Kidney (tissue), 14 donors: ENCODE data around the gene DDX51. TPM values are rescaled to one million over a fixed set of nuclear protein-coding genes. Genes with fewer than 3 reads are reported as not detected.

ENCODE experiments used
- DNase-seq, 5 donors: peaks; one replicate each; pipeline ENCODE4 v3.0.0-alpha.2; 2013 to 2020
- FAIRE-seq: peaks from 2 replicates; lab custom pipeline; 2012; peaks lifted over from hg19 to GRCh38; lab: Jason Lieb, UNC
- H3K27ac ChIP-seq, 2 donors: one replicate each; pipeline ENCODE4 v1.7.0; 2013; ENCODE audit warnings: low read depth in 2 of 2, low read length in 2 of 2, inconsistent platforms in 1 of 2
- H3K27me3 ChIP-seq: one replicate; pipeline ENCODE4 v1.7.1; 2013; ENCODE audit warnings: low read length, inconsistent platforms; ENCODE audit not compliant: control insufficient read depth, insufficient read depth
- H3K36me3 ChIP-seq, 3 donors: one replicate each; pipeline versions ENCODE4 v1.7.0 to v1.7.1; 2013; ENCODE audit warnings: low read length in 3 of 3, control low read depth in 1 of 3, inconsistent platforms in 1 of 3; ENCODE audit not compliant: insufficient read depth in 3 of 3, control insufficient read depth in 2 of 3
- H3K4me1 ChIP-seq, 3 donors: one replicate each; pipeline versions ENCODE4 v1.7.0 to v1.7.1; 2013; ENCODE audit warnings: low read length in 3 of 3, inconsistent platforms in 1 of 3, low read depth in 1 of 3; ENCODE audit not compliant: control insufficient read depth in 2 of 3, insufficient read depth in 2 of 3
- H3K4me3 ChIP-seq, 3 donors: one replicate each; pipeline versions ENCODE4 v1.7.0 to v1.8.1; 2013; ENCODE audit warnings: low read length in 3 of 3, control low read depth in 1 of 3, inconsistent platforms in 1 of 3
- H3K9ac ChIP-seq, 3 donors: one replicate each; pipeline versions ENCODE4 v1.7.0 to v1.7.1; 2013; ENCODE audit warnings: low read length in 3 of 3, control low read depth in 1 of 3, inconsistent platforms in 1 of 3
- H3K9me3 ChIP-seq, 3 donors: one replicate each; pipeline versions ENCODE4 v1.7.0 to v1.7.1; 2013; ENCODE audit warnings: low read length in 3 of 3, control low read depth in 1 of 3, inconsistent platforms in 1 of 3; ENCODE audit not compliant: control insufficient read depth in 2 of 3, insufficient read depth in 1 of 3
- CTCF ChIP-seq: IDR thresholded peaks from 3 replicates; pipeline ENCODE4 v1.5.1; 2012; ENCODE audit warnings: mild to moderate bottlenecking, moderate library complexity, borderline replicate concordance; ENCODE audit not compliant: insufficient read depth; ENCODE audit errors: extremely low read depth
- intact Hi-C: fragments of 100-400 bp; cut with DNase I; formaldehyde crosslinking; loops from one replicate; pipeline ENCODE4 v1.11.1; 2022
- polyA plus RNA-seq: library from polyadenylated mRNA; stranded (reverse); fragments of 350-450 nt; fragmentation: Illumina TruSeq; extraction: RNeasy Lipid Tissue Mini Kit (QIAGEN cat#74804); gene quantifications from one replicate; pipeline ENCODE4 v1.2.3, GENCODE V29; 2014; ENCODE audit warnings: low read depth, low replicate concordance; ENCODE audit not compliant: insufficient read depth
- total RNA-seq: library from RNA; stranded (reverse); fragmentation: NEBNext Ultra II Directional; extraction: Animal tissue kit (Norgen Biotek cat#: 25700); gene quantifications from one replicate; pipeline ENCODE4 v1.2.1, GENCODE V29; 2021
- donor health status: control.
- donor health status: control.
- donor health status: control.
- donor health status: control.
- donor health status: control.
- donor health status: DM: yes; HTN: yes; CAD: no.
- donor health status: Normal renal cell carcinoma (clear cell type).

DDX51 gene
- total and polyA plus RNA-seq, 2 donors from 2014 or later, result 10.3 to 19.6 TPM

GRCh38 chr12:132133952-132134652, 10.0 kb downstream of the DDX51 start:
- no peaks in the 10 kb centered on the region for H3K27me3 ChIP-seq
- peak in 2 of 5 donors; percentile 44 to 64 for DNase-seq
- no peak for TF ChIP-seq CTCF
- no peaks in the 10 kb centered on the region for H3K9me3 ChIP-seq
- H3K36me3 ChIP-seq, result peaks cover 0 to under 1% (median 0%) of the 10 kb centered on the region in 3 donors
- H3K4me1 ChIP-seq, result no peaks in the 10 kb centered on the region
- no peak overlapping the region for H3K27ac ChIP-seq
- no peak overlapping the region for H3K4me3 ChIP-seq
- intact Hi-C loops, result no loop called here
- FAIRE-seq, result no peak
- no peak overlapping the region for H3K9ac ChIP-seq

- no peak for FAIRE-seq
- H3K9me3 ChIP-seq, result no peaks in the 10 kb centered on the region
Measured at GRCh38 chr12:132132609-132133430, 11.3 kb downstream of the DDX51 start.

GRCh38 chr12:132131952-132132351, 12.2 kb downstream of the DDX51 start:
- Histone ChIP-seq H3K4me1 (no peaks in the 10 kb centered on the region), H3K27me3 (no peaks in the 10 kb centered on the region), H3K9ac (no peak overlapping the region), H3K27ac (no peak overlapping the region), H3K4me3 (no peak overlapping the region), H3K36me3 (peaks cover 0 to 7% (median under 1%) of the 10 kb centered on the region in 3 donors), H3K9me3 (no peaks in the 10 kb centered on the region)
- DNase-seq, result no peak
- no peak for FAIRE-seq
- intact Hi-C loops, result no loop called here
- no peak for TF ChIP-seq CTCF

More at GRCh38 chr12:132132609-132133430, 11.3 kb downstream of the DDX51 start:
- Histone ChIP-seq H3K9ac (no peak overlapping the region), H3K27ac (no peak overlapping the region), H3K36me3 (peaks cover 0 to 2% (median 0%) of the 10 kb centered on the region in 3 donors), H3K4me1 (no peaks in the 10 kb centered on the region), H3K4me3 (no peak overlapping the region), H3K27me3 (no peaks in the 10 kb centered on the region)
- intact Hi-C loops, result no loop called here
- no peak for TF ChIP-seq CTCF
- peak in 1 of 5 donors; percentile 61 for DNase-seq
